Measurements from ENCODE around the gene THAP11. TPM values are rescaled to one million over a fixed set of nuclear protein-coding genes. Genes with fewer than 3 reads are reported as not detected.

Gene THAP11
- total and polyA plus RNA-seq, 2 of the 13 experiments (the other 11 are each of a cell fraction or from before 2014, with no cell fraction given) = 44.2 to 53.4 TPM

GRCh38 chr16:67874372-67874771 is 32.3 kb downstream of the THAP11 start:
- BruUV-seq (replicated peaks) = no TSS peak
- no peak for ATAC-seq
- H3K79me2 ChIP-seq (ENCODE audit: insufficient read depth, low read length) = peaks cover 31% of the 10 kb centered on the region
- no peaks in the 10 kb centered on the region for H3K9me3 ChIP-seq (ENCODE audit: low read length)
- ChIA-PET CTCF (ENCODE audit: low intra/inter-chr PET ratio, low total read pairs) (interaction anchor here (2.9 kb wide), 1 partner anchor 58 kb away, joined by 18 read pairs; no protein-coding TSS in a partner anchor), POLR2A (no interaction called here)
- H4K20me1 ChIP-seq (ENCODE audit: insufficient read depth, low read length) = peaks cover 15% of the 10 kb centered on the region
- H3K4me1 ChIP-seq (ENCODE audit: insufficient read depth, low read length) = peaks cover 30% of the 10 kb centered on the region
- H3K4me3 ChIP-seq (replicated peaks in 1 of 3; ENCODE audit: insufficient read depth in 1 of 3, low read depth in 2 of 3, low read length in 3 of 3) = peak overlapping the region; percentile 85 to 98 (median 87)
- FAIRE-seq = no peak
- peaks cover 42 to 66% of the 10 kb centered on the region in 2 experiments for H3K36me3 ChIP-seq (replicated peaks in 1 of 2; ENCODE audit: control insufficient read depth in 1 of 2, insufficient read depth in 2 of 2, low read length in 2 of 2)
- TF ChIP-seq FOSL1 (CRISPR knock-in tag; IDR thresholded peaks at IDR 0.05; ENCODE audit: borderline replicate concordance) (no peak), AGO2 (optimal IDR thresholded peaks at IDR 0.05; ENCODE audit: low read depth, low read length) (no peak), STAT5B (CRISPR knock-in tag; IDR thresholded peaks at IDR 0.05) (no peak), ZNF646 (CRISPR knock-in tag; IDR thresholded peaks at IDR 0.05) (no peak), ZNF678 (CRISPR knock-in tag; IDR thresholded peaks at IDR 0.05) (no peak), ZNF768 (CRISPR knock-in tag; IDR thresholded peaks at IDR 0.05) (no peak), RXRB (CRISPR knock-in tag; IDR thresholded peaks at IDR 0.05; ENCODE audit: borderline replicate concordance) (no peak), GATA4 (IDR thresholded peaks at IDR 0.05; ENCODE audit: borderline replicate concordance, low read depth) (no peak), ZSCAN5A (CRISPR knock-in tag; IDR thresholded peaks at IDR 0.05; ENCODE audit: borderline replicate concordance) (no peak), ZNF558 (CRISPR knock-in tag; IDR thresholded peaks at IDR 0.05; ENCODE audit: borderline replicate concordance) (no peak), MAZ (IDR thresholded peaks at IDR 0.05; ENCODE audit: borderline replicate concordance, low read depth, low read length) (no peak), MAZ (CRISPR knock-in tag; IDR thresholded peaks at IDR 0.05; ENCODE audit: low read depth) (no peak), SMAD1 (CRISPR knock-in tag; IDR thresholded peaks at IDR 0.05; ENCODE audit: borderline replicate concordance, low read depth) (no peak), KMT2A (CRISPR knock-in tag; IDR thresholded peaks at IDR 0.05) (no peak)
- DNase-seq (ENCODE audit: low spot score) = no peak
- intact Hi-C loops (cut with micrococcal nuclease; ENCODE audit: unreplicated experiment) = loop anchor here (1.0 to 5.0 kb wide), 2 partner anchors 20 to 1337 kb away; no protein-coding TSS in a partner anchor
- H3K27ac ChIP-seq (ENCODE audit: extremely low read length, insufficient read depth, low read length) = no peak overlapping the region
- peak overlapping the region; percentile 91 for H3K4me2 ChIP-seq (ENCODE audit: low read depth, low read length)
- no peaks in the 10 kb centered on the region; a peak in 1 of 5 replicates for H3K27me3 ChIP-seq (ENCODE audit: control insufficient read depth in 1 of 2, insufficient read depth in 2 of 2, low read length in 2 of 2)
- peak overlapping the region; percentile 85 for H3K9ac ChIP-seq (ENCODE audit: insufficient read depth, low read depth, low read length)
- H2AFZ ChIP-seq (ENCODE audit: low read length) = no peak overlapping the region
- in situ Hi-C loops (cut with HindIII; ENCODE audit: extremely low pct_ligation_motif_present, low pct_unique_long_range_greater_than_20kb) = no loop called here
- 52% methylated on average over 3 of the region's 3 CpGs for WGBS (ENCODE audit: low lambda C conversion rate)

All from HepG2 (cell line).